Progenitor cell of endocrine pancreas (in vitro differentiated cells): Measurements from ENCODE around the gene CLEC3B. TPM values are rescaled to one million over a fixed set of nuclear protein-coding genes. Genes with fewer than 3 reads are reported as not detected.
"Not testable (repeated sequence)": the region's sequence is repeated elsewhere in the genome, so short reads cannot be mapped to it uniquely, and the experiment has no call there.

ENCODE experiments used
- DNase-seq: peaks from one replicate; pipeline ENCODE4 v3.0.0; 2021; ENCODE audit warnings: low spot score; ENCODE audit not compliant: unreplicated experiment
- H3K27ac Mint-ChIP-seq: 2 replicates; pipeline ENCODE4 v1.8.0; 2021; ENCODE audit warnings: mild to moderate bottlenecking, moderate library complexity, mixed read lengths
- H3K27me3 Mint-ChIP-seq: 2 replicates; pipeline ENCODE4 v1.8.0; 2021; ENCODE audit warnings: mixed read lengths
- H3K36me3 Mint-ChIP-seq: 2 replicates; pipeline ENCODE4 v1.8.0; 2022; ENCODE audit warnings: mixed read lengths; ENCODE audit not compliant: insufficient read depth
- H3K4me1 Mint-ChIP-seq: 2 replicates; pipeline ENCODE4 v1.8.0; 2021; ENCODE audit warnings: low read depth, mixed read lengths
- H3K4me3 Mint-ChIP-seq: 2 replicates; pipeline ENCODE4 v1.8.0; 2021; ENCODE audit warnings: low read depth, mild to moderate bottlenecking, moderate library complexity, mixed read lengths
- H3K9me3 Mint-ChIP-seq: 2 replicates; pipeline ENCODE4 v1.8.0; 2021; ENCODE audit warnings: low read depth, mixed read lengths
- total RNA-seq: library from RNA; stranded (reverse); gene quantifications from 2 replicates; pipeline ENCODE4 v1.2.1, GENCODE V29; 2021
- TF ChIP-seq, protein P1 (sequence below): fragments of 200-600 bp; sonication (generic); IDR thresholded peaks from one replicate; pipeline ENCODE4 v1.5.0; 2021; ENCODE audit warnings: antibody characterized with exemption, mild to moderate bottlenecking; ENCODE audit not compliant: unreplicated experiment

Gene CLEC3B
- total RNA-seq, 1 donor from 2014 or later: not detected

DNA sequence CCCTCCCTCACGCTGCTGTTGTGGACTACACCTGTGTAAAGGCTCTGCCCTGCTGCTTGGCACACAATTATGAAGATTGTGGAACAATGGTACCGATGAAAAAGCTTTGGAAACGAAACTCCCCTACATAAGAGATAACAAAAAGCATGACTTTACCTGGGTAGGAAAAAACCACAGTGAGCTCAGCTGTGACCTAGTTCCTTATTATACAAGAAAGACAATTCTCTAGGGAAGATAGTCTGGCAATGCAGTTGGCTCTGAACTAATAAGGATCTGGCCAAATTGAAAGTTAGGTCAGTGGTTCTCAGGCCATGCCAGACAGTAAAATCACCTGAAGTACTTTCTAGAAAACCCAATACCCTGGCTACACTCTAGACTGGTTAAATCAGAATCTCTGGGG is 16.1 kb downstream of the CLEC3B start:
- TF ChIP-seq, protein P1, sequence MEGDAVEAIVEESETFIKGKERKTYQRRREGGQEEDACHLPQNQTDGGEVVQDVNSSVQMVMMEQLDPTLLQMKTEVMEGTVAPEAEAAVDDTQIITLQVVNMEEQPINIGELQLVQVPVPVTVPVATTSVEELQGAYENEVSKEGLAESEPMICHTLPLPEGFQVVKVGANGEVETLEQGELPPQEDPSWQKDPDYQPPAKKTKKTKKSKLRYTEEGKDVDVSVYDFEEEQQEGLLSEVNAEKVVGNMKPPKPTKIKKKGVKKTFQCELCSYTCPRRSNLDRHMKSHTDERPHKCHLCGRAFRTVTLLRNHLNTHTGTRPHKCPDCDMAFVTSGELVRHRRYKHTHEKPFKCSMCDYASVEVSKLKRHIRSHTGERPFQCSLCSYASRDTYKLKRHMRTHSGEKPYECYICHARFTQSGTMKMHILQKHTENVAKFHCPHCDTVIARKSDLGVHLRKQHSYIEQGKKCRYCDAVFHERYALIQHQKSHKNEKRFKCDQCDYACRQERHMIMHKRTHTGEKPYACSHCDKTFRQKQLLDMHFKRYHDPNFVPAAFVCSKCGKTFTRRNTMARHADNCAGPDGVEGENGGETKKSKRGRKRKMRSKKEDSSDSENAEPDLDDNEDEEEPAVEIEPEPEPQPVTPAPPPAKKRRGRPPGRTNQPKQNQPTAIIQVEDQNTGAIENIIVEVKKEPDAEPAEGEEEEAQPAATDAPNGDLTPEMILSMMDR: no peak

DNA sequence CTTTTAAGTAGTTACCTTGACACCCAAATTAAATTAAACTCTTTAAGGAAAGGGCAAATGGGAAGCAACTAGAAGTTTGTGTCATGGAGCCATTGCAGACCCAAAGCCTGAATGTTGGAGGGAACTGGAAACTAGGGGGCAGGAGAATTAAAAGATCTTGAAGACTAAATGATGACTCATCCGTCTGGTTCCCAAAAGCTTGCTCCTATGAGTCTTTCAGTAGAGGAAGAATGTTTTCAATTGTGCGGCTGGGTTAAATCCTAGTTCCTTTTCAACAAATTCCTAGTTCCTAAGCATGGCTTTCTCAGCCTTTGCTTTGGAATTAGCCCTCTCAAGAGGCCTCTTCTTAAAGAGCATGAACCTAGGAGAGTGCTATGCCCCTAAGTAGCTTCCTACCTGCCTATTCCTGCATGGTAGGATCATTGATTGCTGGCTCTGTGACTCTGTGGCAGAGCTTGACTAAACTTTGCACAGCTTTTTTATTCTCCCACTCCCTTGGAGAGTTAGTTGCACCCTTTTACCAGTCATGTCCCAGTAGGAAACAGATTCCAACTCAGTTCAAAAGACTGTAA is 17.7 kb downstream of the CLEC3B start:
- H3K36me3 Mint-ChIP-seq: no peaks in the 10 kb centered on the region
- H3K4me1 Mint-ChIP-seq: peaks cover 5% of the 10 kb centered on the region
- H3K9me3 Mint-ChIP-seq: no peaks in the 10 kb centered on the region
- H3K27ac Mint-ChIP-seq: no peak overlapping the region
- peaks cover 21% of the 10 kb centered on the region for H3K27me3 Mint-ChIP-seq
- no peak overlapping the region for H3K4me3 Mint-ChIP-seq
- TF ChIP-seq, protein P1: no peak
- DNase-seq: no peak

More for the DNA sequence above, 16.1 kb downstream of the CLEC3B start:
- peaks cover 23% of the 10 kb centered on the region for H3K27me3 Mint-ChIP-seq
- no peaks in the 10 kb centered on the region for H3K9me3 Mint-ChIP-seq
- H3K27ac Mint-ChIP-seq: no peak overlapping the region
- no peak for DNase-seq
- peaks cover 5% of the 10 kb centered on the region for H3K4me1 Mint-ChIP-seq
- H3K36me3 Mint-ChIP-seq: no peaks in the 10 kb centered on the region
- no peak overlapping the region for H3K4me3 Mint-ChIP-seq

DNA sequence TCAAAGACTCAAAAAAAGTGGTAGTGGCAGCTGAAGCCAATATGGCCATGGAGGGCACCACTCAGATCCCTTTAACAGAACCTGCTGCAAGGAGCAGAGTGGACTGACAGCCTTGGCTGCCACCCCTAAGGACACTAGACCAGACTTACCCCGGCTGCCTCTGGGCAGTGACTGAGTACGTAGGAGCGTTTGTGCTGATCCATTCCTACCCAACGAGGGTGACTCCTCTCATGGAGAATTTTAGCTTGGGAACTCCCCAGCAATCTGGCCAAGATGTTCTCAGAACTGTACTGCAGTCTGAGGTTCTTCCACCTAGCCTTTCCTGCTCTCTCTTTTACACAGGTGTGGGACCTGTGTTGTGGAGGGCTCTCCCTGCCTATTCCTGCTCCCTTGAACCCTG is 22.1 kb downstream of the CLEC3B start:
- peaks cover 3% of the 10 kb centered on the region for H3K4me1 Mint-ChIP-seq
- no peaks in the 10 kb centered on the region for H3K9me3 Mint-ChIP-seq
- no peak for DNase-seq
- no peaks in the 10 kb centered on the region for H3K36me3 Mint-ChIP-seq
- TF ChIP-seq, protein P1: no peak
- no peak overlapping the region for H3K27ac Mint-ChIP-seq
- H3K4me3 Mint-ChIP-seq: no peak overlapping the region
- H3K27me3 Mint-ChIP-seq: peaks cover 31% of the 10 kb centered on the region

DNA sequence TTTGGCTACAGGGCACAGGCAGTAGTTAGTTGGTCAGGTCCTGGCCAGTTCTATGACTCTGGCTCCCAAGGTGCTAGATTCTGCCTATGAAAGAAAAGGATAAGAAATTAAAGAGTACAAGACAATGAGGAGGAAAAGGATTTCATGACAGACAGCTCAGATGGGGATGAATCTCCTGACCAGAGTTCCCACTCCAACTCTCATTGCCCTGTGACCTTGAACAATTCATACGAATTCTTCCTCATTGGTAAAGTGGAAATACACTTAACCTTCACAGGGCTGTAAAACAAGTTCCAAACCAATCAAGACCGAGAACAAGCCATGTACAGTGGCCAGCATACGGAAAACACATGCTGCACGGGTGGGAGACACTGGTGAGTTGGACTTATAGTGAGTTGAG is 23.7 kb downstream of the CLEC3B start:
- Mint-ChIP-seq H3K4me3 (no peak overlapping the region), H3K27ac (no peak overlapping the region), H3K36me3 (no peaks in the 10 kb centered on the region), H3K27me3 (peaks cover 31% of the 10 kb centered on the region), H3K9me3 (no peaks in the 10 kb centered on the region), H3K4me1 (peaks cover 13% of the 10 kb centered on the region)
- DNase-seq: no peak
- TF ChIP-seq, protein P1: no peak

DNA sequence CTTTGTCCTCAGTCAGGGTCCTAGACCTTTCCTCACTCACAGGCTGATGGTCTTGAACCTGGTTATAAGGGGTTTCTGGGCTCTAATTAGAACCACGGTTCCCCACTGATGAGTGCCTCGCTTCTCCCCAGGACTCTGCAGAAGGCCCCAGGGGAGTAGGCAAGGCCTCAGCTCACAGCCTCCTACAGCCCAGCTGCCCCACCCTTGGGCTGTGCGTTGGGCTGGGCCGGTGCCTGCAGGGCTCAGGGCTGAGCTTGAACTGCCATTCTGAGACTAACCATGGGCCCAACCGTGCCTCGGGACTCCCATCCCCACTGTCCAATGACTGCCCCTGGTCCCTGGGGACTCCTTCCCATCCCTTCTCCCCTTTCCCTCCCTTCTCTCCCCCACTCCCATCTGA is 25.6 kb downstream of the CLEC3B start:
- H3K27me3 Mint-ChIP-seq: peaks cover 26% of the 10 kb centered on the region
- no peak overlapping the region for H3K4me3 Mint-ChIP-seq
- H3K9me3 Mint-ChIP-seq: no peaks in the 10 kb centered on the region
- H3K4me1 Mint-ChIP-seq: peaks cover 12% of the 10 kb centered on the region
- TF ChIP-seq, protein P1: no peak
- no peaks in the 10 kb centered on the region for H3K36me3 Mint-ChIP-seq
- no peak overlapping the region for H3K27ac Mint-ChIP-seq
- DNase-seq: no peak

DNA sequence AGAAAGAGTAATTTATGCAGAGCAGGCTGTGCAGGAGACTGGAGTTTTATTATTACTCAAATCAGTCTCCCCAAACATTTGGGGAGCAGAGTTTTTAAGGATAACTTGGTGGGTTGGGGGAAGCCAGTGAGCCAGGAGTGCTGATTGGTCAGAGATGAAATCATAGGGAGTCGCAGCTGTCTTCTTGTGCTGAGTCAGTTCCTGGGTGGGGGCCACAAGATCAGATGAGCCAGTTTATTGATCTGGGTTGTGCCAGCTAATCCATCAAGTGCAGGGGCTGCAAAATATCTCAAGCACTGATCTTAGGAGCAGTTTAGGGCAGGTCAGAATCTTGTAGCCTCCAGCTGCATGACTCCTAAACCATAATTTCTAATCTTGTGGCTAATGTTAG is 27.7 kb downstream of the CLEC3B start:
- Mint-ChIP-seq H3K27me3 (peaks cover 25% of the 10 kb centered on the region), H3K4me1 (peaks cover 17% of the 10 kb centered on the region)
- not testable (repeated sequence) for H3K27ac Mint-ChIP-seq, H3K4me3 Mint-ChIP-seq, H3K9me3 Mint-ChIP-seq, H3K36me3 Mint-ChIP-seq, DNase-seq
